ENCODE data around the gene NRXN3. TPM values are rescaled to one million over a fixed set of nuclear protein-coding genes. Genes with fewer than 3 reads are reported as not detected.
A peak's percentile ranks its signal among the peaks of the same experiment; 100 is the strongest.

Gene NRXN3
- total and polyA plus RNA-seq, 4 donors, result 1.4 to 8.3 (median 4.4) TPM

DNA sequence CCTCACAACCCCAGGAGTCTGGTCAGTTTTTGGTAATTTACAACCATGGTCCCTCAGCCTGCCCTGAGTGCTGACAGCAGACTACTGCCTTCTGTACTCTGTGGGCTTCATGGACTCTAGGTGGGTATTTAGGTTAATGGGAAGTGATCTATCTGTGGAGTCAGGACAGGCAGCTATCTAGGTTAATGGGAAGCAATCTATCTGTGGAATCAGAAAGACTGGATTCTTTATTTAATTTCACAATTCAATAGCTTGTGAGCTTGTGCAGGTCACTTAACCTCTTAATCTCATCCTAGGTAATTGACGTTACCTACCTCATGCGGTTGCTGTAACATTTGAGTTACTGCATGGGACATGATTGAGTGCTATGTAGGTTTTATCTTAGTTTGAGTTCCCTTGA lies 777.5 kb downstream of the NRXN3 start:
- TF ChIP-seq, protein P1, sequence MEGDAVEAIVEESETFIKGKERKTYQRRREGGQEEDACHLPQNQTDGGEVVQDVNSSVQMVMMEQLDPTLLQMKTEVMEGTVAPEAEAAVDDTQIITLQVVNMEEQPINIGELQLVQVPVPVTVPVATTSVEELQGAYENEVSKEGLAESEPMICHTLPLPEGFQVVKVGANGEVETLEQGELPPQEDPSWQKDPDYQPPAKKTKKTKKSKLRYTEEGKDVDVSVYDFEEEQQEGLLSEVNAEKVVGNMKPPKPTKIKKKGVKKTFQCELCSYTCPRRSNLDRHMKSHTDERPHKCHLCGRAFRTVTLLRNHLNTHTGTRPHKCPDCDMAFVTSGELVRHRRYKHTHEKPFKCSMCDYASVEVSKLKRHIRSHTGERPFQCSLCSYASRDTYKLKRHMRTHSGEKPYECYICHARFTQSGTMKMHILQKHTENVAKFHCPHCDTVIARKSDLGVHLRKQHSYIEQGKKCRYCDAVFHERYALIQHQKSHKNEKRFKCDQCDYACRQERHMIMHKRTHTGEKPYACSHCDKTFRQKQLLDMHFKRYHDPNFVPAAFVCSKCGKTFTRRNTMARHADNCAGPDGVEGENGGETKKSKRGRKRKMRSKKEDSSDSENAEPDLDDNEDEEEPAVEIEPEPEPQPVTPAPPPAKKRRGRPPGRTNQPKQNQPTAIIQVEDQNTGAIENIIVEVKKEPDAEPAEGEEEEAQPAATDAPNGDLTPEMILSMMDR (IDR thresholded peaks at IDR 0.05; ENCODE audit: control extremely low read depth, extremely low read depth), result no peak
- WGBS, 2 donors, result 91 to 96% methylated on average over 2 of the region's 2 CpGs
- Histone ChIP-seq H3K9me3 (ENCODE audit: control insufficient read depth in 4 of 4, insufficient read depth in 3 of 4, low read length in 3 of 4) (no peaks in the 10 kb centered on the region), H3K27me3 (ENCODE audit: control insufficient read depth in 3 of 3, insufficient read depth in 3 of 3, low read length in 2 of 3) (no peaks in the 10 kb centered on the region), H3K4me1 (ENCODE audit: control insufficient read depth in 5 of 5, insufficient read depth in 5 of 5, low read length in 5 of 5) (no peaks in the 10 kb centered on the region), H3K9ac (ENCODE audit: insufficient read depth in 1 of 2, low read length in 2 of 2) (no peak overlapping the region), H3K4me3 (no peak overlapping the region), H3K36me3 (ENCODE audit: control insufficient read depth in 4 of 4, insufficient read depth in 4 of 4, low read length in 4 of 4) (no peaks in the 10 kb centered on the region), H3K27ac (ENCODE audit: low read depth in 1 of 2, low read length in 1 of 2) (no peak overlapping the region)
- ATAC-seq (ENCODE audit: insufficient read depth, low FRiP score) (no peak), DNase-seq (no peak)

DNA sequence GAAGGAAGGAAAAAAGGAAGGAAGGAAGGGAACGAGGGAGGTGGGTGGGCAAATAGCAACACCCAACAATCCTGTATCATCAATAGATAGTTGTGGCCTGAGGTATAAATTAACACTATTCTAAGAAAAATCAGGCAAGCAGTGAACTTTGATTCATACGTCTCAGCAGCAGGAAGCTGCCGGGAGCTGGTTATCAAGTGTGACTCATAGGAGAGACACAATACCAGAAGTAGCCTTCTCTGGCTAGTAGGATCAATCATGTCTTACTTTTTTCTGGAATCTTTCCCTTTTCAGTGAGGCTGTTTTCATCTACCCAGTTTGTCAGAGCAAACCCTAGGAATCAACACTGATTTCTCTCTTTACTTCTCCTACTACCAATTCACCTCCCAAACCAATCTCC lies 780.5 kb downstream of the NRXN3 start:
- no peak for DNase-seq
- TF ChIP-seq, protein P1 (IDR thresholded peaks at IDR 0.05; ENCODE audit: control extremely low read depth, extremely low read depth), result no peak
- H3K4me1 ChIP-seq (ENCODE audit: control insufficient read depth in 5 of 5, insufficient read depth in 5 of 5, low read length in 5 of 5), result no peaks in the 10 kb centered on the region
- no peaks in the 10 kb centered on the region for H3K36me3 ChIP-seq (ENCODE audit: control insufficient read depth in 4 of 4, insufficient read depth in 4 of 4, low read length in 4 of 4)
- ATAC-seq (ENCODE audit: insufficient read depth, low FRiP score), result no peak
- WGBS, 2 donors, result 38 to 48% methylated on average over 3 of the region's 3 CpGs
- H3K27me3 ChIP-seq (ENCODE audit: control insufficient read depth in 3 of 3, insufficient read depth in 3 of 3, low read length in 2 of 3), result no peaks in the 10 kb centered on the region
- H3K9me3 ChIP-seq (ENCODE audit: control insufficient read depth in 4 of 4, insufficient read depth in 3 of 4, low read length in 3 of 4), result no peaks in the 10 kb centered on the region
- H3K9ac ChIP-seq (ENCODE audit: insufficient read depth in 1 of 2, low read length in 2 of 2), result no peak overlapping the region
- no peak overlapping the region for H3K4me3 ChIP-seq
- H3K27ac ChIP-seq (ENCODE audit: low read depth in 1 of 2, low read length in 1 of 2), result no peak overlapping the region

DNA sequence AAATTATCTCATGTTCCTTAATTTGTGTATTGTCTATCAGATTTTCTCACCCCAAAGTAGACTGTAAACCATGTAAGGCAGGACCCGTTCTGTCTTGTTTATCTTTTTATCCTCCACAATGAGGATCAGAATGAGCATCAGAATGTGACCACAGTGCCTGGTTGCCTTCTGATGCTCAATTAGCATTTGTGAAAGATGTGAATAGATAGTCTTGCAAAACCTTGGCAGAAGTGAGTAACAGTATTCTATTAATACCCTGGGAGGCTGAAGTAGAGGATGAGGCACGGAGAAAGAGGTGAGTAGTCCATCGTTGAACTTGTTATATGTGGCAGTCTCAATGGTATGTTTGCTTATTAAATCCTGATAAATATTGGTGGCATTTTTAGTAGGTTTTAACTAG lies 781.4 kb downstream of the NRXN3 start:
- H3K9ac ChIP-seq (ENCODE audit: insufficient read depth in 1 of 2, low read length in 2 of 2), result no peak overlapping the region
- DNase-seq (no peak), ATAC-seq (ENCODE audit: insufficient read depth, low FRiP score) (no peak)
- H3K4me1 ChIP-seq (ENCODE audit: control insufficient read depth in 5 of 5, insufficient read depth in 5 of 5, low read length in 5 of 5), result no peaks in the 10 kb centered on the region
- no peaks in the 10 kb centered on the region for H3K36me3 ChIP-seq (ENCODE audit: control insufficient read depth in 4 of 4, insufficient read depth in 4 of 4, low read length in 4 of 4)
- TF ChIP-seq, protein P1 (IDR thresholded peaks at IDR 0.05; ENCODE audit: control extremely low read depth, extremely low read depth), result no peak
- no peaks in the 10 kb centered on the region for H3K9me3 ChIP-seq (ENCODE audit: control insufficient read depth in 4 of 4, insufficient read depth in 3 of 4, low read length in 3 of 4)
- no peak overlapping the region for H3K4me3 ChIP-seq
- WGBS, 2 donors, result 75 to 76% methylated on average over 3 of the region's 3 CpGs
- H3K27ac ChIP-seq (ENCODE audit: low read depth in 1 of 2, low read length in 1 of 2), result no peak overlapping the region
- no peaks in the 10 kb centered on the region for H3K27me3 ChIP-seq (ENCODE audit: control insufficient read depth in 3 of 3, insufficient read depth in 3 of 3, low read length in 2 of 3)

DNA sequence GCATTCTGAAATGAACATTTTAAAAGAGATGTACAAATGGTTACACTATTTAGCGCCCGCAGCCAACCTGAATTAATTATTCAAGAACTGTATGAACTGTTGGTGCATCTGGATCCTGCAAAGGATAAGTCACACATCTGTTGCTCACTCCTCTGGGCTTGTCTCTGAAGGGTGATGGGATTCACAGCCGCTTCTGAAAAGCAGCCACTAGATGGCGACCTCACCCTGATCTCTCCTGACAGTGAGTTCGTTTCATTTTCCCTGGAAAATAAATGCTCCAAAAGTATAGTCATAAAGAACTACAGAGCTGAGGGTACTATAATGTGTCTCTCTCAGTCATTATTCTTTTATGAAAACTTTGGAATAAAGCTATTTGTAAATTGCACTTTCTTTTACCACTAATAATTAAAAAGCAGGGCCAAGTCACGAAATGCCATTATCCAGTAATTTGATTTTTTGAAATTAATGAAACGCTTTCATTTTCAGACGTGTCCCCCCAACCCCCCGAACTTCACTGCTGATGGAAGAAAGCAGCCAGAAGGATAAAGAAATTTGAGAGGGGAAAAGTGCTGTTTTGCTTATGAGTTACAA lies 789.6 kb downstream of the NRXN3 start:
- TF ChIP-seq, protein P1 (IDR thresholded peaks at IDR 0.05; ENCODE audit: control extremely low read depth, extremely low read depth), result peak; percentile 32
- peak; percentile 73 to 89 (median 81) for DNase-seq
- 26 to 31% methylated on average over 9 of the region's 9 CpGs for WGBS, 2 donors
- no peak overlapping the region for H3K4me3 ChIP-seq
- ATAC-seq (ENCODE audit: insufficient read depth, low FRiP score), result peak; percentile 82
- H3K27ac ChIP-seq (ENCODE audit: low read depth in 1 of 2, low read length in 1 of 2), result no peak overlapping the region
- H3K36me3 ChIP-seq (ENCODE audit: control insufficient read depth in 4 of 4, insufficient read depth in 4 of 4, low read length in 4 of 4), result no peaks in the 10 kb centered on the region
- H3K4me1 ChIP-seq (ENCODE audit: control insufficient read depth in 5 of 5, insufficient read depth in 5 of 5, low read length in 5 of 5), result peaks cover 0 to 3% (median 0%) of the 10 kb centered on the region in 5 donors
- H3K9me3 ChIP-seq (ENCODE audit: control insufficient read depth in 4 of 4, insufficient read depth in 3 of 4, low read length in 3 of 4), result no peaks in the 10 kb centered on the region
- no peaks in the 10 kb centered on the region for H3K27me3 ChIP-seq (ENCODE audit: control insufficient read depth in 3 of 3, insufficient read depth in 3 of 3, low read length in 2 of 3)
- H3K9ac ChIP-seq (ENCODE audit: insufficient read depth in 1 of 2, low read length in 2 of 2), result peak overlapping the region in 1 of 2 donors; percentile 4

Data from lung (tissue), 12 donors.